GM12874 (cell line): ENCODE results near the gene GCKR.

Experiments used
- TF ChIP-seq, protein P1 (sequence below): IDR thresholded peaks from 2 replicates; pipeline ENCODE4 v1.5.1; 2011; ENCODE audit warnings: low read depth, mild to moderate bottlenecking, control low read depth, low read length, moderate library complexity; ENCODE audit not compliant: insufficient read depth

Gene GCKR

DNA sequence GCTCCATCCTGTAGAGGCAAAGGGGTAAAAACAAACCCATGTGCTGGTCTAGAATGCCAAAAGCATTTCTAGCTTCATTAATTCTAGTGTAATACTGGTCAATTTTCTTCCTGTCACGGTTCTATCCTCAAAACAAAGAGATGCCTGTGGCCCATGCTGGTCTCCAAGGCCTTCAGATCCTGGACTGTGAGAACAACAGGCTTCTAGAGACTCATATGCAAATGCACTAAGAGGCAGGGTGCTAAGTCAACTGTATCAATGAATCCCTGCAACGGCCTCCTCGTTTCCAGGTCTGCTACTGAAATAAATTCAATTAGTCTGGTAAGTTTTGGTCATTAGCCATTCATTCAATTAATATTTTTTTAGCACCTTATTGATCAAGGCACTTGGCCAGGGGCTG, 11.1 kb upstream of the GCKR start:
- TF ChIP-seq, protein P1, sequence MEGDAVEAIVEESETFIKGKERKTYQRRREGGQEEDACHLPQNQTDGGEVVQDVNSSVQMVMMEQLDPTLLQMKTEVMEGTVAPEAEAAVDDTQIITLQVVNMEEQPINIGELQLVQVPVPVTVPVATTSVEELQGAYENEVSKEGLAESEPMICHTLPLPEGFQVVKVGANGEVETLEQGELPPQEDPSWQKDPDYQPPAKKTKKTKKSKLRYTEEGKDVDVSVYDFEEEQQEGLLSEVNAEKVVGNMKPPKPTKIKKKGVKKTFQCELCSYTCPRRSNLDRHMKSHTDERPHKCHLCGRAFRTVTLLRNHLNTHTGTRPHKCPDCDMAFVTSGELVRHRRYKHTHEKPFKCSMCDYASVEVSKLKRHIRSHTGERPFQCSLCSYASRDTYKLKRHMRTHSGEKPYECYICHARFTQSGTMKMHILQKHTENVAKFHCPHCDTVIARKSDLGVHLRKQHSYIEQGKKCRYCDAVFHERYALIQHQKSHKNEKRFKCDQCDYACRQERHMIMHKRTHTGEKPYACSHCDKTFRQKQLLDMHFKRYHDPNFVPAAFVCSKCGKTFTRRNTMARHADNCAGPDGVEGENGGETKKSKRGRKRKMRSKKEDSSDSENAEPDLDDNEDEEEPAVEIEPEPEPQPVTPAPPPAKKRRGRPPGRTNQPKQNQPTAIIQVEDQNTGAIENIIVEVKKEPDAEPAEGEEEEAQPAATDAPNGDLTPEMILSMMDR = no peak

DNA sequence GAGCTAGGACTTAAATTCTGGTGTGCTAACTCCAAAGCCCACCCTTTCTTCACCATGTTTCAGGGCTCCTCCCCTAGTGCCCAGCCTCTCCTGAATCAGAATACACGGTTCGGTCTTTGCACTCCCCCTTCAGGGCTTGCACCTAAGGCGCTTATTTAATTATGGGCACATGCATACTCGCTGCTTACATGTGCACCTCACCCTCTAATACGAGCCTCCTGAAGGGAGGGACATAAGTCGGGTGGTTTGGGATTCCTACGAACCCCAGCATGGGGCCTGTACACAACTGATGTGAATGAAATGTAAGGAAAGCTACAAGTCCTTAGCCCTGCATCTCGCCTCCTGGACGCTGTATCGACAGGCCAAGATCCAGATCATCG, 7.5 kb upstream of the GCKR start:
- TF ChIP-seq, protein P1 = no peak

DNA sequence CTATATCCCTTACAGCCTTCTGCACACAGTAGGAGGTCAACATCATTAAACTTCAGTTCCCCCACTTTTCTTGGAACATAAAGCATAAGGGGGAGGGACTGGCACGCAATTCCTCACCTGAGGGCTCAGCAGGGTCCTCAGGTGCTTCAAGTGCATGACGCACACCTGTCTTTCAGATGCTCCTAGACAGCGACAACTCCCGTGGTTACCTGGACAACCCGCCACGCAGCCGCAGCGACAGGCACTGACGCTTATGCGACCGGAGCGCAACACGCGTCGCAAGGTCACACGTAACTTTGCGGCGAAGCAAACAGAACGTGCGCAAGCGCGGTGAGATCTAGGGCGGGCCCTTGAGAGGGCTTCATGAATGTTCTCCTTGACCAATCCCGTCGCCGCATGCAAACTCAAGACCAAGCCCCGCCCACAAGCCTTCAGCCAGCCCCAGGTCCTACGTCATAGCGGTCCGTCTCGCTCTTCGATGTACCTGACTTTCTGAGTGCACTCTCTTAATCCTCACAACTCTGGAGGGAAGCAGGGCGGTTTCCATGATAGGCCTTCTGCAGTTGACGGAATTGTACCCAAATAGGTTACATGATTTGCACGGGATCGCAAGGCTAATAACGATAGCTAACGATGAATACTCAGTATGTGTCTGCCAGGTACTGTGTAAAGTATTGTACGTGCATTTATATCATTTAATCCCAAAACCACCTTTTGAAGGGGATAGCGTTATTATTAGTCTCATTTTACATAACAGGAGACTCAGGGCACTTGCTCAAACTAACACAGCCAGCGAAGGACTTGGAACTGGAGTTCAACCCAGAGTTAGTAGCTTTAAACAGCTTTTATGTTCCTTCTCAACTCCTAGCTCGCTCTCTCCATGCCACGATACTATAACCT, 6.9 kb upstream of the GCKR start, which contains the start of gene IFT172:
Gene IFT172 (minus strand): TSS at position 246 of the 900 bp plus-strand sequence. CDS start 90 bp downstream, at position 156.
- TF ChIP-seq, protein P1 = no peak

DNA sequence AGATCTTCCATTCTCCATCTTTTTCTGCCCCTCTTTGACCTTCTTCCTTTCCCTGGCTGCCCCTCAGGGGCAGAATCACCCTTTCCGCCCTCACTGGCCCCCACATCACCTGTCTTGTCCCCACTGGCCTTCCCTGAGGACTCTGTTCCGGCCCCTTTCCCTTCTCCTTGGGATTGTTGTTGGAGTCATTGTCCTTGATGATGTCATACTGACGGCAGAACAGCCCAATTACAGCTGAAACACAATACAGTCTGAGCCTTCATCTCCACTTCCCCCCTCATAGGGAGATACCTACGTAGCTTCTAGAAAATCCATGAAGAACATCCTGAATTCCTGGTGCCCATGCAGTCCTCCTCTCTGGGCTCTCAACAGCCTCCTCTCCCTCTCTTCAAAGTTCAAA, 4.1 kb upstream of the GCKR start:
- TF ChIP-seq, protein P1 = no peak

DNA sequence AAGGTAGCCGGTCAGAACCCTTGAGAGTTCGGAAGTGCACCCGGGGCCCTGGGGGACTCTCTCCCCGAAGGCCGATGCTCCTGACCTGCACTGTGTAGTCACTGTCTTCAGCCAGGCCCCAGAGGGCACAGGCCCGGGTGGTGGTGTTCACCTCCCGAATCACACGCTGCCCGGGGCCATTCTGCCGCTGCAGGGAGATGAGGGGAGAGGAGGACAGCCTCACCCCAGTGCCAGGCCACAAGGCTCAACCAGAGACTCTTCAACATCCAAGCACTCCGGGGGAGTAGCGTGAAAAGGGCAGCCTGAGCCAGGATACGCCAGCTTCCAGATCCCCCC, 2.7 kb upstream of the GCKR start:
- TF ChIP-seq, protein P1 = no peak

DNA sequence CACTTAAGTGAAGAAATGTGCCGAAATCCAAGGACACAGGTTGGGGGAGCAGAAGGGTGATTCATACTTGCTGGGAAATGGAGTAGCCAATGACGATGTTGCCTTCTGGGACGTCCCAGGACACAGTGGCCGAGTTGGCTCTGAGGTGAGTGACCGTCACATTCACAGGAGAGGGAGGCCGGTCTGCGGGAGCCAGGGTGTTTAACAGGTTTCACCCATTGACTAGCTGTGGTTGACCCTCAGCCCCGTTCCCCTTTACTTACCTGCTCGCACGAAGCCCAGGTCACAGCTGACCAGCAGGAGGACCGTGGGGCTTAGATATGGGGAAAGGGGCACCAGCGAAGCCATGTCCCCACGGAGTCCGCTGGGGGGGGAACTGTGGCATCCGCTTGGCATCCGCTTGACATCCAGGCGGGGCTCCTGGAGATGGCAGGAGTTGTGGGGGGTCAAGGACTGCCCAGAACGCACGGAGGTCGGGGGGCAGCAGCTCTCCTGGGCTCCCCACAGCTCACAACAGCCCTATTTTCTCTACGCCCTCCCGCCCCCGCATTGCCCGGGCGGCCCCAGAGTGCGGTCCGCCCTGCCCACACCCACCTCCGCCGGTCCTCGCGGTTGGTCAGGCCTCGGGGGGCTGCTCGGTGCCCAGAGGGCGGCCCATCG, 2.2 kb upstream of the GCKR start:
- TF ChIP-seq, protein P1 = no peak

DNA sequence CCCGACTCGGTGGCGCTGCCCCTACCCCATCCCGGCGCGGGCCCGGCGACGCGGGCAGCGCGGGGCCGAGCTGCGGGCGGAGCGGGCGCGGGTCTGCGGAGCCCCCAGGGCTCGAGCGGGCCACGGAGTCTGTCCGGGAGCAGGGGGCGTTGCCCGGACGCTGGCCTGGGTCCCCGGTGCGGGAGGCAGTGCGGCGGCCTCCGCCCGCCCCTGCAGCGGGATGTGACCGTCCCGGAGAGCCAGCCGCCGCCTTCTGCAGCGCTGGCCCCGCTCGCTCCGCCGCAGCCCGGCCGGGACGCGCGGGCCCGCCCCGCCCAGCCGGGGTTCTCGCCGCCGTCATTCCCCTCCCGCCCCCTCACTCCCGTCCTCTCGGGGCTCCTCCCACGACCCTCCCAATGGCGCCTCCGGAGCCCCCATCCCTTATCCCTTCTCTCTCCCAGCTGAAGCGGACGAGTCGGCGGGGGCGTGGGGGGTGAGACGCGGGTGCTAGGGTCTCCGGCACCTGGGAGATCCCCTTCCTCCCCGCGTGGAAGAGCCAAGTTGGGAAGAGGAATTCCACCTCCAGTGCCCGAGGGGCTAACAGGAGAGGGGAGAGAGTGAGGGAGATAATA, 1.6 kb upstream of the GCKR start, which contains the start of gene FNDC4:
Gene FNDC4 (minus strand): TSS at position 257 of the 611 bp plus-strand sequence. CDS start 521 bp downstream, outside the sequence.
- TF ChIP-seq, protein P1 = no peak
